SK-N-MC (cell line): ENCODE measurements around the gene RNF223.
"Not testable (repeated sequence)": the region's sequence is repeated elsewhere in the genome, so short reads cannot be mapped to it uniquely, and the experiment has no call there.

Experiments used
- DNase-seq: peaks from one replicate; pipeline ENCODE4 v3.0.0-alpha.2; 2011; ENCODE audit warnings: low read depth, low spot score
- H3K27ac ChIP-seq: fragments of 200-600 bp; sonication (generic); 2 replicates; pipeline ENCODE4 v1.5.1; 2016; ENCODE audit warnings: mixed run types
- H3K36me3 ChIP-seq: fragments of 200-600 bp; sonication (generic); 2 replicates; pipeline ENCODE4 v1.6.1; 2017; ENCODE audit warnings: antibody characterized with exemption, low read length, mixed read lengths; ENCODE audit not compliant: insufficient read depth
- H3K4me3 ChIP-seq: fragments of 200-600 bp; sonication (generic); 2 replicates; pipeline ENCODE4 v1.5.1; 2016
- H3K9ac ChIP-seq: fragments of 200-600 bp; sonication (generic); 2 replicates; pipeline ENCODE4 v1.8.0; 2017; ENCODE audit warnings: mixed run types, mixed read lengths; ENCODE audit not compliant: insufficient read length
- H3K9me3 ChIP-seq: fragments of 200-600 bp; sonication (generic); 2 replicates; pipeline ENCODE4 v1.6.1; 2017; ENCODE audit warnings: low read depth, mild to moderate bottlenecking, antibody characterized with exemption, low read length, moderate library complexity, mixed read lengths
- EZH2 ChIP-seq: fragments of 200-600 bp; sonication (generic); IDR thresholded peaks from one replicate; pipeline ENCODE4 v1.6.1; 2017; ENCODE audit warnings: antibody characterized with exemption
- FOXP2 ChIP-seq: optimal IDR thresholded peaks from 2 replicates; pipeline ENCODE3; 2011; ENCODE audit warnings: mild to moderate bottlenecking, moderate library complexity; ENCODE audit not compliant: insufficient read depth; ENCODE audit errors: extremely low read length, control extremely low read depth
- POLR2AphosphoS5 ChIP-seq: IDR thresholded peaks from 2 replicates; pipeline ENCODE4 v1.6.1; 2012; ENCODE audit warnings: mild to moderate bottlenecking, low read depth, low read length, borderline replicate concordance

The RNF223 gene

GRCh38 chr1:1035291-1035943, 38.7 kb downstream of the RNF223 start:
- Histone ChIP-seq H3K36me3 (peaks cover 4% of the 10 kb centered on the region; the same call in 1 of the 2 replicates), H3K4me3 (no peak overlapping the region), H3K9ac (no peak overlapping the region), H3K9me3 (no peaks in the 10 kb centered on the region), H3K27ac (no peak overlapping the region)
- no peak for DNase-seq
- TF ChIP-seq FOXP2 (no peak), EZH2 (no peak), POLR2AphosphoS5 (no peak)

GRCh38 chr1:1034439-1034781, 39.7 kb downstream of the RNF223 start:
- Histone ChIP-seq H3K9ac (no peak overlapping the region), H3K4me3 (no peak overlapping the region), H3K27ac (no peak overlapping the region), H3K36me3 (peaks cover 4% of the 10 kb centered on the region; the same call in 1 of the 2 replicates), H3K9me3 (no peaks in the 10 kb centered on the region)
- DNase-seq: no peak
- no peak for TF ChIP-seq FOXP2
- TF ChIP-seq EZH2: no peak
- no peak for TF ChIP-seq POLR2AphosphoS5

GRCh38 chr1:1033731-1034438, 40.2 kb downstream of the RNF223 start:
- Histone ChIP-seq H3K36me3 (peaks cover 4% of the 10 kb centered on the region; the same call in 1 of the 2 replicates), H3K9me3 (no peaks in the 10 kb centered on the region), H3K4me3 (no peak overlapping the region), H3K9ac (no peak overlapping the region), H3K27ac (no peak overlapping the region)
- TF ChIP-seq FOXP2 (no peak), EZH2 (no peak), POLR2AphosphoS5 (no peak)
- DNase-seq: no peak

GRCh38 chr1:1033009-1033587, 41.0 kb downstream of the RNF223 start:
- TF ChIP-seq EZH2 (no peak), POLR2AphosphoS5 (peak; percentile 24; the same call in 1 of the 2 replicates), FOXP2 (no peak)
- Histone ChIP-seq H3K9ac (no peak overlapping the region), H3K36me3 (peaks cover 4% of the 10 kb centered on the region; the same call in 1 of the 2 replicates), H3K9me3 (no peaks in the 10 kb centered on the region), H3K4me3 (peak overlapping the region; percentile 75), H3K27ac (no peak overlapping the region)
- no peak for DNase-seq

GRCh38 chr1:1032424-1032823, 41.7 kb downstream of the RNF223 start:
- Histone ChIP-seq H3K27ac (0 out of 2 replicates have a peak overlapping the region, but pooled peaks have one; percentile 50), H3K9me3 (no peaks in the 10 kb centered on the region), H3K36me3 (peaks cover 4% of the 10 kb centered on the region; the same call in 1 of the 2 replicates), H3K4me3 (peak overlapping the region; percentile 75), H3K9ac (no peak overlapping the region)
- no peak for DNase-seq
- TF ChIP-seq EZH2: no peak
- TF ChIP-seq FOXP2: no peak
- no peak for TF ChIP-seq POLR2AphosphoS5

GRCh38 chr1:1031659-1032235, 42.4 kb downstream of the RNF223 start:
- Histone ChIP-seq H3K36me3 (peaks cover 8% of the 10 kb centered on the region; the same call in 1 of the 2 replicates), H3K9me3 (no peaks in the 10 kb centered on the region), H3K9ac (no peak overlapping the region)

GRCh38 chr1:1030867-1031658, 43.0 kb downstream of the RNF223 start:
- H3K27ac ChIP-seq: peak overlapping the region; percentile 50; the same call in 1 of the 2 replicates
- not testable (repeated sequence) for H3K9me3 ChIP-seq, H3K4me3 ChIP-seq, H3K9ac ChIP-seq, H3K36me3 ChIP-seq, DNase-seq

More at GRCh38 chr1:1031659-1032235, 42.4 kb downstream of the RNF223 start:
- Histone ChIP-seq H3K27ac (peak overlapping the region; percentile 50; the same call in 1 of the 2 replicates), H3K4me3 (no peak overlapping the region)
- DNase-seq: no peak
- TF ChIP-seq EZH2 (no peak), POLR2AphosphoS5 (no peak), FOXP2 (no peak)
